ENCODE results near the gene PPP1R9A. TPM values are rescaled to one million over a fixed set of nuclear protein-coding genes. Genes with fewer than 3 reads are reported as not detected.

Gene PPP1R9A
- total RNA-seq, 2 experiments from 2014 or later: not detected

- Mint-ChIP-seq H3K9me3 (no peaks in the 10 kb centered on the region), H3K4me3 (no peak overlapping the region), H3K36me3 (no peaks in the 10 kb centered on the region), H3K27ac (no peak overlapping the region), H3K27me3 (peaks cover 6% of the 10 kb centered on the region), H3K4me1 (ENCODE audit: low read depth) (no peaks in the 10 kb centered on the region)
- CTCF ChIA-PET: no interaction called here
- intact Hi-C loops (cut with micrococcal nuclease): no loop called here
- DNase-seq: no peak
- POLR2A ChIA-PET: no interaction called here
Observed at GRCh38 chr7:95251966-95252365, 344.6 kb downstream of the PPP1R9A start.

GRCh38 chr7:95253986-95254385 is 346.6 kb downstream of the PPP1R9A start:
- Mint-ChIP-seq H3K4me3 (no peak overlapping the region), H3K9me3 (no peaks in the 10 kb centered on the region), H3K27me3 (peaks cover 6% of the 10 kb centered on the region), H3K27ac (no peak overlapping the region), H3K4me1 (ENCODE audit: low read depth) (no peaks in the 10 kb centered on the region), H3K36me3 (no peaks in the 10 kb centered on the region)
- CTCF ChIA-PET: no interaction called here
- intact Hi-C loops (cut with micrococcal nuclease): no loop called here
- POLR2A ChIA-PET: no interaction called here
- DNase-seq: no peak

GRCh38 chr7:95255691-95256090 is 348.3 kb downstream of the PPP1R9A start:
- H3K4me3 Mint-ChIP-seq: no peak overlapping the region
- H3K4me1 Mint-ChIP-seq (ENCODE audit: low read depth): no peaks in the 10 kb centered on the region
- no peaks in the 10 kb centered on the region for H3K9me3 Mint-ChIP-seq
- H3K36me3 Mint-ChIP-seq: no peaks in the 10 kb centered on the region
- H3K27ac Mint-ChIP-seq: no peak overlapping the region
- intact Hi-C loops (cut with micrococcal nuclease): no loop called here
- CTCF ChIA-PET: no interaction called here
- POLR2A ChIA-PET: no interaction called here
- peaks cover 6% of the 10 kb centered on the region for H3K27me3 Mint-ChIP-seq
- DNase-seq: no peak

- H3K36me3 Mint-ChIP-seq: no peaks in the 10 kb centered on the region
- CTCF ChIA-PET: no interaction called here
- H3K27ac Mint-ChIP-seq: no peak overlapping the region
- POLR2A ChIA-PET: no interaction called here
- H3K4me3 Mint-ChIP-seq: no peak overlapping the region
- no peaks in the 10 kb centered on the region for H3K9me3 Mint-ChIP-seq
- no peak for DNase-seq
- no peaks in the 10 kb centered on the region for H3K4me1 Mint-ChIP-seq (ENCODE audit: low read depth)
- intact Hi-C loops (cut with micrococcal nuclease): no loop called here
- H3K27me3 Mint-ChIP-seq: no peaks in the 10 kb centered on the region
Observed at GRCh38 chr7:95261895-95262415, 354.6 kb downstream of the PPP1R9A start.

- Mint-ChIP-seq H3K27ac (no peak overlapping the region), H3K9me3 (no peaks in the 10 kb centered on the region), H3K4me1 (ENCODE audit: low read depth) (no peaks in the 10 kb centered on the region), H3K4me3 (no peak overlapping the region), H3K27me3 (no peaks in the 10 kb centered on the region), H3K36me3 (no peaks in the 10 kb centered on the region)
- no peak for DNase-seq
- intact Hi-C loops (cut with micrococcal nuclease): no loop called here
- ChIA-PET CTCF (no interaction called here), POLR2A (no interaction called here)
Observed at GRCh38 chr7:95262875-95263274, 355.5 kb downstream of the PPP1R9A start.

- Mint-ChIP-seq H3K4me3 (no peak overlapping the region), H3K36me3 (no peaks in the 10 kb centered on the region), H3K27ac (no peak overlapping the region), H3K4me1 (ENCODE audit: low read depth) (no peaks in the 10 kb centered on the region), H3K9me3 (no peaks in the 10 kb centered on the region), H3K27me3 (no peaks in the 10 kb centered on the region)
- CTCF ChIA-PET: no interaction called here
- intact Hi-C loops (cut with micrococcal nuclease): no loop called here
- POLR2A ChIA-PET: no interaction called here
- DNase-seq: no peak
Observed at GRCh38 chr7:95263785-95264362, 356.5 kb downstream of the PPP1R9A start.

- Mint-ChIP-seq H3K27me3 (no peaks in the 10 kb centered on the region), H3K36me3 (no peaks in the 10 kb centered on the region), H3K9me3 (no peaks in the 10 kb centered on the region), H3K4me1 (ENCODE audit: low read depth) (no peaks in the 10 kb centered on the region), H3K27ac (no peak overlapping the region), H3K4me3 (no peak overlapping the region)
- ChIA-PET POLR2A (no interaction called here), CTCF (interaction anchor here (1.7 kb wide), 1 partner anchor 17 kb away, joined by 4 read pairs; no protein-coding TSS in a partner anchor)
- intact Hi-C loops (cut with micrococcal nuclease): no loop called here
- DNase-seq: no peak
Observed at GRCh38 chr7:95264363-95264891, 357.0 kb downstream of the PPP1R9A start.

- CTCF ChIA-PET: interaction anchor here (1.7 kb wide), 1 partner anchor 19 kb away, joined by 4 read pairs; no protein-coding TSS in a partner anchor
- Mint-ChIP-seq H3K4me1 (ENCODE audit: low read depth) (no peaks in the 10 kb centered on the region), H3K36me3 (no peaks in the 10 kb centered on the region), H3K9me3 (no peaks in the 10 kb centered on the region), H3K27me3 (no peaks in the 10 kb centered on the region), H3K27ac (no peak overlapping the region), H3K4me3 (no peak overlapping the region)
- intact Hi-C loops (cut with micrococcal nuclease): no loop called here
- POLR2A ChIA-PET: no interaction called here
- no peak for DNase-seq
Observed at GRCh38 chr7:95265634-95266033, 358.2 kb downstream of the PPP1R9A start.

GRCh38 chr7:95267754-95268153 is 360.4 kb downstream of the PPP1R9A start:
- Mint-ChIP-seq H3K9me3 (no peaks in the 10 kb centered on the region), H3K36me3 (no peaks in the 10 kb centered on the region), H3K4me1 (ENCODE audit: low read depth) (no peaks in the 10 kb centered on the region), H3K4me3 (no peak overlapping the region), H3K27me3 (peaks cover 4% of the 10 kb centered on the region), H3K27ac (no peak overlapping the region)
- no peak for DNase-seq
- ChIA-PET CTCF (no interaction called here), POLR2A (no interaction called here)
- intact Hi-C loops (cut with micrococcal nuclease): no loop called here

GRCh38 chr7:95269640-95270039 is 362.2 kb downstream of the PPP1R9A start:
- Mint-ChIP-seq H3K9me3 (no peaks in the 10 kb centered on the region), H3K27ac (no peak overlapping the region), H3K36me3 (no peaks in the 10 kb centered on the region), H3K4me3 (no peak overlapping the region), H3K27me3 (peaks cover 7% of the 10 kb centered on the region), H3K4me1 (ENCODE audit: low read depth) (no peaks in the 10 kb centered on the region)
- ChIA-PET POLR2A (no interaction called here), CTCF (no interaction called here)
- DNase-seq: no peak
- intact Hi-C loops (cut with micrococcal nuclease): no loop called here

GRCh38 chr7:95276114-95276513 is 368.7 kb downstream of the PPP1R9A start:
- H3K27ac Mint-ChIP-seq: no peak overlapping the region
- no peaks in the 10 kb centered on the region for H3K9me3 Mint-ChIP-seq
- H3K27me3 Mint-ChIP-seq: peaks cover 6% of the 10 kb centered on the region
- intact Hi-C loops (cut with micrococcal nuclease): no loop called here
- ChIA-PET CTCF (no interaction called here), POLR2A (no interaction called here)
- no peaks in the 10 kb centered on the region for H3K4me1 Mint-ChIP-seq (ENCODE audit: low read depth)
- DNase-seq: no peak
- H3K4me3 Mint-ChIP-seq: no peak overlapping the region
- no peaks in the 10 kb centered on the region for H3K36me3 Mint-ChIP-seq

GRCh38 chr7:95279417-95279816 is 372.0 kb downstream of the PPP1R9A start:
- no peak overlapping the region for H3K4me3 Mint-ChIP-seq
- H3K9me3 Mint-ChIP-seq: no peaks in the 10 kb centered on the region
- no peaks in the 10 kb centered on the region for H3K36me3 Mint-ChIP-seq
- H3K27ac Mint-ChIP-seq: no peak overlapping the region
- no peak for DNase-seq
- no peaks in the 10 kb centered on the region for H3K4me1 Mint-ChIP-seq (ENCODE audit: low read depth)
- peaks cover 4% of the 10 kb centered on the region for H3K27me3 Mint-ChIP-seq
- CTCF ChIA-PET: no interaction called here
- intact Hi-C loops (cut with micrococcal nuclease): no loop called here
- POLR2A ChIA-PET: no interaction called here

GRCh38 chr7:95286096-95286495 is 378.7 kb downstream of the PPP1R9A start:
- Mint-ChIP-seq H3K9me3 (no peaks in the 10 kb centered on the region), H3K4me3 (no peak overlapping the region), H3K27me3 (peaks cover 7% of the 10 kb centered on the region), H3K36me3 (no peaks in the 10 kb centered on the region), H3K27ac (no peak overlapping the region), H3K4me1 (ENCODE audit: low read depth) (no peaks in the 10 kb centered on the region)
- CTCF ChIA-PET: no interaction called here
- intact Hi-C loops (cut with micrococcal nuclease): no loop called here
- POLR2A ChIA-PET: no interaction called here
- DNase-seq: no peak
